Tongue (tissue), 2 donors: ENCODE measurements around the gene XPC. TPM values are rescaled to one million over a fixed set of nuclear protein-coding genes. Genes with fewer than 3 reads are reported as not detected.
"Not testable (repeated sequence)": the region's sequence is repeated elsewhere in the genome, so short reads cannot be mapped to it uniquely, and the experiment has no call there.

ENCODE experiments used
- DNase-seq: peaks from one replicate; pipeline ENCODE4 v3.0.0-alpha.2; 2015
- total RNA-seq: library from RNA; depleted of rRNA; stranded (reverse); fragments of >200 nt; gene quantifications from one replicate; pipeline ENCODE4 v1.2.3, GENCODE V29; 2014

XPC gene
- total RNA-seq, 1 donor from 2014 or later: 22.5 TPM

DNA sequence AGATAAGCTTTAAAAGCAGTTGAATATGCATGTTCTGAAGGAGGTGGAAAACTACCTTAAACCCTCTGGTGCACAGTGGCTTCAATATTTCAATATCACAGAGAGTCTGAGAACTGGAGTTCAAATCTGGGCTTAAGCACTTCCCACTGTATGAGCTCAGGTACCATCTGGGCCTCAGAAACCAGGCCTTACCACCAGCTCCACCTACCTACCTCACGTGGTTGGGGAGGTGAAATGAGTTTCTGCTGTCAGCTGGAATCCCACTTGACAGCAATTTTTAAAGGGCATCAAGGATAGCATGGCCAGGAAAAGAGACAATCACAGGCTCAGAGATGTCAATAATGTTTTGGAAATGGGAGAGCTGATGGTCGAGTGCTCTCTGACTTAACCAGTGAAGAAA, 58.8 kb downstream of the XPC start:
- no peak for DNase-seq

DNA sequence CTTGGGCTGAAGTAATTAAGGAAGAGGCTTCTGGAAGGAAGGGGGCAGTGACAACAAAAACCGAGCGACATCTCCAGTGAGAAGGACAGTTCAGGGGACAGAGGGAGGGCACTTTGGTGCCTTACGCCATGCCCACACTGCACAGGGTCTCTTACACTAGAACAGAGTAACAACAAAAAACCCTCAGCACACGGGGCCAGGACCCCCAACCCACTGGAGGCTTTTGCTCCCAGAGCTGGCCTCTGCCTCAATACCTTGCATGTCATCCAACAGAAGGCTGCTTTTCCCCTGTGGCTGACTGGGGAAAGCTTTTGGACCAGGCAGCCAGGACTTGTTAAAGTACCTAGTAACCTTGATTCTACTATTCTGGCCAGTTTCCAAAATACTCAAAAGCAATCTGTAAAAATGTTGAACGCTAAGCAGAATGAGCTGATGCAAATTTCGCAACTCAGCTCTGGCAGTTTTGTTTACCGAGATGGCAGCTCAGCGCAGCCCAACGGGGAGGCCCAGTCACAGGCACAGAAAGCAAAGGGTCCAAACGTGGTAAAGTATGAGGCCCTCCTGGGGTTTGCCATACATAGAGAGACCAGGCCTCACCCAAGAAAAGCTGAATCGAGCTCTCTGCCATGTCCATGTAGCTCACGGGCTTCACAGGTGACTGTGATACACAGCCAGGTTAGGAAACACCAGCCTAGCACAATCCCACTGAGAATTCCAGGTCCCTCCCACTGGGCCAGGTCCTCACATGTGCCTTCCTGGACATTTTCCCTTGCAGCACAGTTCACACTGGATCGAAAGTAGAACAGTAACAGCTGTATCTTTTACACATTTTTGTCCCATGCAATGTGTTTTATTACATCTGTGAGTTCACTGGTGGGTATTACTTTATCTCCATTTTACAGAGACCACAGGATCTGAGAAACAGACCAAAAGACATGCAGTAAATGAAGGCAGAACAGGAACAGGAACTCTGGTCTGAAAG, 59.7 kb downstream of the XPC start:
- DNase-seq: peak; percentile 36

DNA sequence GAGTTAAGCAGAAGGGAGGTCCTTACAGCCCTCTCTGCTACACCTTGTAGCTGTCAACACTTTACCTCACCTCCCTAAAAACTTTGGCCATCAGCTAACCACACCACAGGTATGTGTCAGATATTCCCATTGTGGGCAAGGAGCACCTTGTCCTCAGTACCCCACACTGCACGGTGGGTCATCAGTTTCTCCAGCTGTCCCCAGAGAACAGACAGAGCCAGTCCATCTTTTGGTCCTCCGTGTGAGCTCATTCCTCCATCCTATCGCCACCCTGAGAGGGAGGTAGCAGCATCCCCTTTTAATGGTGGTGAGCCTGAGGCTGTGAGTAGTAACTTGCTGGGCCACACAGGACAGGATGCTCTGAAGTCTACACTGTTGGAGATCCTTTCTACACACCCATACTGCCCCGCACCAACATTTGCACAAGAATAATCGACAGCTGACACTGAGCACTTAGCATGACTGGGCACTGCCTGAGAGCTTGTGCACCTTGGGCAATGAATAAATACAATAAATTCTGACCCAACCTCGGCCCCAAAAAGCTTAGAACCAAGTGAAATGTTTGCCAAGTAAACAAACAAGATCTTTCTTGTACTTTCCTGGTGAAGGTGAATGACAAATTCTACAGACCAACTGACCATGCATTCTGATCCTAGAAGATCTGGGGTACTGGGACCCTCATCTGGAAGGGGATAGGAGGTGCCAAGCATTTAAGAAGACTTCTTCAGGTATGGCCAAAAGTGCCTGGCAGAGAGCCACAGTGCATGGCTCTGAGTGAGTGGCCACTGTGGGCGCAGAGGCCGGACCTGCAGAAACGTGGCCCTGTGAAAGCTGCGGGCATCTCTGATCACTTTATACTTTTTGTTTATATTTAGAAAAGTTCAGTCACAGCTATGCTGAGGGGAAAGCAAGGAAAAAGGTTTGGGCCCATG, 60.7 kb downstream of the XPC start:
- no peak for DNase-seq

DNA sequence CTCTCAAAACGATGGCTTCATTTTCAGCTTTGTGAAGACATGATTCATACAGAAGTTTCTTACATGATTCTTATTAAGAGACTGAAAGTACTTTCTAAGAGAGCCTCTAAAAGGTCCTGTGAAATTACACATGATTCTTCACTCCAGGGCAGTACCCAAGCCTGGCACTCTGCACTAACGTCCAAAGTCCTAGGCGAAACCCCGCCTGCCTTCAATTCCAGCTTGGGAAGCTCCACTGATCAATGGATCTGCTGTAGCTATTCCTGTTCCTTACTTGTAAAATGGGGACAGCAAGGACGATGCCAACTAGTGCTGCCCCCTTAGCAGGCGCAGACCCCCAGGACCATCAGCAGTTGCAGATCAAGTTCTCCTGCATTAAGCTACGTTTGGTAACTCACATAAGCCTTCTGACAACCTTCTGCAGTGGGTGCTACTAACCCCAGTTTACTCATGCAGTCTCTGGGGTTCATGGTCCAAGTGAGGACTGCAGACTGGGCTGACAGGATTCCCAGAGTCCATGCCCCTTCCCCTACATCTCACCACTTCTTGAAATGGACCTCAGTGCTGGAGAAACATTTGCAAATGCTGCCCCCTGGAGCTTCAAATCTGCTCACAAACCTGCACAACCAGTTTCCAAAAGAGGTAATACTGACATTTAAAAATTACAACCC, 64.3 kb downstream of the XPC start:
- DNase-seq: no peak

DNA sequence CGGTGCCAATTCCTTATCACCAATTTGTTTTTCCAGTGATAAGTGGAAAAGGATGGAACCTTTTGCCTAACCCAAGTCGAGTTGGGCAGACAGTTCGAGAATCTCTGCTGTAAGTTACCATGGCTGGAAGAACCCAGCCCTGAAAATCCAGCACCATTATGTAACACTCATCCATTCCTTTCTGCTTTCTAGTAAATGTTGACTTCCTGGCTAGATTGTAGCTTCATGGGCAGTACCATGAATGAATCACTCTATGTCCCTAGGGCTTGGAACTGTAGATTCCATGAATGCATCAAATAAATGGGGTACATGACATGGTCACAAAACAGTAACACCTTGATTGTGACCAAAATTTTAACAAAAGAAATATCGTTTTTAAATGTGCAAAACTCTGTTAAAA, 67.7 kb downstream of the XPC start:
- no peak for DNase-seq

DNA sequence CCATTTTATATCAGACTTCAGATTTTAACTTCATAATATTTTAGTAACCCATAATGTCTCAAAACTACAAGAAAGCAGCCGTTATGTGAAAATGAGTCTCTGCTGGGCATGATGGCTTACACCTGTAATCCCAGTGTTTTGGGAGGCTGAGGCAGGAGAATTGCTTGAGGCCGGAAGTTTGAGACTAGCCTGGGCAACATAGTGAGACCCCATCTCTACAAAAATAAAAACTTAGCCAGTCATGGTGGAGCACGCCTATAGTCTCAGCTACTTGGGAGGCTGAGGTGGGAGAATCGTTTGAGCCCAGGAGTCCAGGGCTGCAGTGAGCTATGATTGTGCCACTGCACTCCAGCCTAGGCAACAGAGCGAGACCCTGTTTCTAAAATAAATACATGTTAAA, 68.6 kb downstream of the XPC start:
- DNase-seq: not testable (repeated sequence)

DNA sequence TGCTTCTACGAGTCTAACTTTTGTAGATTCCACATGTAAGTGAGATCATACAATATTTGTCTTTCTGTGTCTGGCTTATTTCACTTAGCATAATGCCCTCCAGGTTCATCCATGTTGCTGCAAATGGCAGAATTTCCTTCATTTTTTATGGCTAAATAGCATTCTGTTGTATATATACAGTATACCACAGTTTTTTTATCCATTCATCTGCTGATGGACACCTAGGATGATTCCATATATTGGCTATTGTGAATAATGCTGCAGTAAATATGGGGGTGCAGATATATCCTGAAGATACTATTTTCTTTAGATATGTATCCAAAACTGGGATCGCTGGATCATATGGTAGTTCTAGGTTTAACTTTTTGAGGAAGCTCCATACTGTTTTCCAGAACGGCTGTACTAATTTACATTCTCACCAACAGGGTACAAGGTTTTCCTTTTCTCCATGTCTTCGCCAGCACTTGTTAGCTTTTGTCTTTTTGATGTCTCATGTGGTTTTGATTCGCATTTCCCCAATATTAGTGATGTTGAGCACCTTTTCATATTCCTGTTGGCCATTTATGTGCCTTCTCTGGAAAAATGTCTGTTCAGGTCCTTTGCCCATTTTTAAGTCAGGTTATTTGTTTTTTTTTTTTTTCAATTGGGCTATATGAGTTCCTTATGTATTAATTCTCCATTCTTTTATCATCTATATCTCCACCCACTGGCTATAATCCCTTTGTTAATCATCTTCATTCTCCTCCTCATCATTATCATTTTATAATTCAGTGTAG, 80.6 kb downstream of the XPC start:
- no peak for DNase-seq

DNA sequence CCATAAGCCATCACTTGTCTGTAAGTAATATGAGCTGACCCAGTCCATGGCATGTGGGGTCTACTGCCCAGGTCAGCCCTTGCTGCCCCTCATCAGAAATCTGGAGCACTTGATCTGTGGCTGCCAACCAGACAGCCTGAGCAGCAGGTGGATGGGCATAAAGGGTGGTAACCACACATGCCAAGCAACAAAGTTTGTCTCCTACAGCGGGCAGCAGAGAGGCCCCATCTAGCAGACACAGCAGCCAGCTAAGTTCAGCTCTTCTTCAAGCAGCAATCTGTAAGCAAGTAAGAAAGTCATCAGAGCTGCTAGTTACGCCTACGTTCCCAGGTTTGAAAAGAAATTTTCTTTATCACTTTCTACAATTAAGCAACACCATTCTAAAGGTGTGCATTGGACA, 81.7 kb downstream of the XPC start:
- no peak for DNase-seq

Other genes with a start within 250 kb of the XPC start
- gene CHCHD4, start 53.7 kb downstream of the XPC start, total RNA-seq: 16.1 TPM
- gene TMEM43, start 53.5 kb downstream of the XPC start, total RNA-seq: 103 TPM
- 9.4 TPM for gene LSM3, start 216 bp upstream of the XPC start, total RNA-seq
- 19.8 TPM for gene SLC6A6, start 224.0 kb upstream of the XPC start, total RNA-seq